Measurements from ENCODE around the gene TOX4.
A peak's percentile ranks its signal among the peaks of the same experiment; 100 is the strongest.

The TOX4 gene

DNA sequence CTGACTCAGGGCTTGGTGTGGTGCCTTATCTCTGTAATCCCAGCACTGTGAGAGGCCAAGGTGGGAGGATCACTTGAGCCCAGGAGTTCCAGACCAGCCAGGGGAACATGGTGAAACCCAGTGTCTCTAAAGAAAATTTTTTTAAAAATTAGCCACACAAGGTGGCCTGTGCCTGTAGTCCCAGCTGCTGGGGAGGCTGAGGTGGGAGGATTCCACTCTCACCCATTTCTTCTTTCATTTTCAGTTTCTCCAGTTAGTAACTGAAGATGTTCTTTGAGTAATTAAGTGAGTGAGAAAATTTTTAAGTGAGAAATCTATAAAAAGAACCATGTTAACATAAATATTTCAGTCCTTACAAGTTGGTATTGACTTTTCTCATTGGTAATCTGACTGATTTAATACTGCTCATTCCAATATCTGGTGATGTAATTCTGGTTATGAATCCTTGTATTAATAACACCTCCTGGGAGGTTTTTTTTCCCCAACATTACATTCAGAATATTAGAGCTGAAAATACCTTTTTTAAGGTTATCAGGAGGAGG is 28.1 kb downstream of the TOX4 start:
- DNase-seq: no peak

DNA sequence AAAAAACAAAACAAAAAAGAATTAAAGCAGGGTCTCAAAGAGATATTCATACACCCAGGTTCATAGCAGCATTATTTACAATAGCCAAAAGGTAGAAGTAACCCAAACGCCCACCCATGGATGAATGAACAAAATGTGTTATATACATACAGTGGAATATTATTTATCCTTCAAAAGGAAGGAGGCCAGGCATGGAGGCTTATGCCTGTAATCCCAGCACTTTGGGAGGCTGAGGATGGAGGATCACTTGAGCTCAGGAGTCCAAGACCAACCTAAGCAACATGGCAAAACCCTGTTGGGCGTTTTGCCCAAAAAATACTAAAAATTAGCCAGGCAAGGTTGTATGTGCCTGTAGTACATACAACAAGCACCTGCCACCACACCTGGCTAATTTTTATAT is 29.6 kb downstream of the TOX4 start:
- DNase-seq: no peak

DNA sequence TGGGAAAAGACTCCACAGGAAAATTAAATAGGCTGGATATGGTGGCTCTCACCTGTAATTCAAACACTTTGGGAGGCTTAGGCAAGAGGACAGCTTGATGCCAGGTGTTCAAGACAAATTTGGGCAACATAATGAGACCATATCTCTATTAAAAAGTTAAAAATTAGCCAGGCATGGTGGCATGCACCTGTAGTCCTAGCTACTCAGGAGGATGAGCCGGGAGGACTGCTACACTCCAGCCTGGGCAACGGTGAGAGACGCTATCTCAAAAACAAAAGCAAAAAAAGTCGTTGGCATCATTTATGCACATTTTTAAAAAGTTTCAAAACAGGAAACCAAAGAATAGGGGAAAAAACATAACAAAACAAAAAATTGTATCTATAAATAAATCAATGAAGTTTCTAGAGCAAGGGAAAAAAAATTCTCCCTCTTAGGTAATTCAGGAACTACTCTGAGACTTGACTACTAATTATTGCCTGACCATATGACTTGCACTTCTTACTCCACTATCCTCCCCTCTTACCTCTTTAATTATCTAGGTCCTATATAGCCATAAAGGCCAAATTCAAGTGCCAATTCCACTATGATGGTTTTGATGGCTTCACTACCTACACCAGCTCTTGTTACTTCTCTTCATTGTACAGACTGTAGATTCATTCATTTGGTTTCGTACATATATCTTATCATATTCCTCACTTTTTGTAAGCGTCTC is 32.6 kb downstream of the TOX4 start:
- DNase-seq: no peak

DNA sequence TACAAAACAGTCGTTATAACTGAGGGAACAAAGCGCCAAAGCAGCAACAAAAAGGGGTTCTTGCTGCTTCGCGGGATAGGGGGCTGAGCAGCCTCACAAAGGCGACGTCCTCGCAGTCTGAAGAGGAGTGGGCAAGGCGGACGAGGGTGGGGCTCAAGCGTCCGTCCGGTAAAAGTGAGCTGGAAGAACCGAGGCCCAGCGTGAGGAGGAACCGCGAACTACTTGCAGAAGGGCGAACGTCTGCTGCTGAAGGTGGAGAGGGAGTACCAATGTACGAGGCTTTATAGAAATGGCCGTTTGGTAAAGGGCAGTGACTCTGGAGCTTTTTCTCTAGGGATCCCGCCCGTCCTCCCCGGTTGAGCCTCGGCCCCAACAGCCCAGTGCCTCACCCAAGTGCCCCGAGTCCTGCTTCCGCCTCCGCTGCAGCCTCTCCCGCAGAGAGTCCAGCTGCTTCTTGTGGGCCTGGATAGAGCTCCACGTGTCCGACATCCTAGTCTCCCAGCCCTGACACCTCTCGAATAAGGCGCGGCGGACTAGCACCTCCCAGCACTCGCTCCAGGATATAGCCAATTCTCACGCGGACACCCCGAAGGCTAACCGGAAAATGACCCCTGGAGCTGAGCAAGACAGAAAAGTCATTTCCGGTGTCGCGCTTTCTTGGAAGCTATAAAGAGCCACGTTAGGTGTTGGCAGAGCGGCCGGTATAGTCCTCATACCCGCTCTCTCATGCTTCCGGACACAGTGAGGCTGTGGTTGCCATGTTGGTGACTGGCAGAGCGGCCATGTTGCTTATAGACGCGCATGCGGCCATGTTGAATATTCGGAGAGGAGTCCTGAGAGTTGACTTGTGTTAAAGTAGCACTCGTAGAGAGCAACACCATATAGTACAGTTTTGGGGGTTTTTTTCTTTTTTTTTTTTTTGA is 34.0 kb downstream of the TOX4 start, which contains the start of gene METTL3:
TSS of gene METTL3 (minus strand) at position 606 of the 923 bp plus-strand sequence. CDS start at position 489, 117 bp downstream.
- DNase-seq: peak; percentile 98

DNA sequence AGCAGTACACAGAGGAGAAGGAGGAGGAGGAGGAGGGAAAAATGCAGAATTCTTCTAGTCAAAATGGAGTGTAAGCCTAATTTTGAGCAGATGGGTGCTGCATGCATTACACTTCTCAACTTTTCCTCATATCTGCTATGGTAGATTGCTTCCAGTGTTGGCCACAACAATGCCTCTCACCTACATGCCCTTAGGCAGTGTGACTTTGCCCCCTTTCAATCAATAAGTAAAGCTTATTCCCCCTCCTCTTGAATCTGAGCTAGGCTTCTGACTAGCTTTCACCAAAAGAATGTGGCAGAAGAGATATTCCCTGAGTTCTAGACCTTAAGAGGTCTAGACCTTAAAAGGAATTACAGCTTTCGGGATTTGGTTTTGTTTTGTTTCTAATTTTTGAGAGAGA is 37.3 kb downstream of the TOX4 start:
- DNase-seq: no peak

DNA sequence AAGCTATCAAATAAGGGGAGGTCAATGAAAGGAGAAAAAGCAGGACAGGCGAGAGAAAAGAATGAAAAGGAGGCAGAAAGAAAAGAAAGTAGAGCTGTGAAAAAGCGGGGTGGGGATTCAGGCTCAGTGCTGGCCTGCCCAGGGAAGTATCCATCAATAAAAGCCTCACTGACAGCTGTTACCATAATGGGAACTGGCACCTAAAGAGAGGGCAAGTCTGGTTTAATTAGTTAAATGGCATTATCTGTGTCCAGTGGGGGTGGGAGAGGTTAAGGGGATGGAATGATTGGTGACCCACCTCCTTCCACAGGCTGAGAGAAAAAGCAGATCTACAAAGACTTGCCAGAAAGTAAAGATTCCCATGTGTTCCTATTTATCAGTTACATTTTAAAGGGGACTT is 41.7 kb downstream of the TOX4 start:
- DNase-seq: no peak

DNA sequence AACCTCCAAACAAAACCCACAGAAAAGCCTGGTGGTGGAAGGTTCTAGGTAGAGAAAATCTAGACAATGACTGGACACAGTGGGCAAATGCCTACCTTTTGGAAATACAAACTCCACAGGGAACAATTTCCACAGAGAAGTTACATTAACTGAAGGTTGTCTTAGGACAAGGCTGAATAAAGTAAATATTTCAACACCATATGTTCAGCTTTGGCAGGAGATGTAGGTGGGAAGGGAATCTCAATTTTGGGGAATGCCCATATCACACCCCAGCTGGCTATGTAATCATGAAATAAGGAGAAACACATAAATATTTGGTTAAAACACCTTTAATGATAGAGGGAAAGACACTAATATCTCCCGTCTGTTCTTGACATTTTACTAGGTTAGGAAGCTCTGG is 43.8 kb downstream of the TOX4 start:
- DNase-seq: no peak

DNA sequence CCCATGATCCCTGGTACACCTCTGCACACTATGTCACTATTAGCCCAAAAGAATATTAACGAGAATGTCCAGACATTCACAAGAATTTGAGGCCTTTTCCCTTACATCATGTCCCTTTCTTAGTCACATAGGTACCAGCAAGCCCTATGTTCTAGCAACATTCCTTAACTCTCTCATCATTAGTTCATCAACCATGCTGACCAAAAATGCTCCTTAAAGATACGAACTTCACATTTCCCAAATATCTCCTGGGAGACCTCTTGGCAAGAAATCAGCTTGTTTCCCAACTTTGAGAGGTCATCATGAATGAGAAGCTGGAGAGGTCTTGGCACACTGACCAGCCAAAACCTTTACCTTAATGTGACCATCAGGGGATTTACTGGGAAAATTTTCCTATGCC is 44.5 kb downstream of the TOX4 start:
- DNase-seq: no peak

DNA sequence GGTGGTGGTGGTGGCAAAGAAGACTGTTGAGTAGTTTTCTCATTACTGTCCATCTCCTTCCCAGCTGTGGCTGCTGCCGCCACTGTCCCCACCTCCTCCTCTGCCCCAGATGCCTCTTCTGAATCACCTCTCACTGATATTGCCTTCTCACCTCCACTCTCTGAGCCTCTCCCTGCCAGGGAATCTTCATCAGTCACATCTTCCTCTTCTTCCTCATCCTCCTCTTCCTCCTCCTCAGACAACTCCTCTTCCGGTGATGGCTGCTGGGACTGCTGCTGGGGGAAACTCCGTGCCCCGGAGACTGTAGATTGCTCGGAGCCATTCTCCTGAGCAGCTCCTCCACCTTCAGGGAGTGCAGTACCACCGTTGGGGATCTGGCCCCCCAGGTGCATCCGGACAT is 46.2 kb downstream of the TOX4 start:
- DNase-seq: no peak

DNA sequence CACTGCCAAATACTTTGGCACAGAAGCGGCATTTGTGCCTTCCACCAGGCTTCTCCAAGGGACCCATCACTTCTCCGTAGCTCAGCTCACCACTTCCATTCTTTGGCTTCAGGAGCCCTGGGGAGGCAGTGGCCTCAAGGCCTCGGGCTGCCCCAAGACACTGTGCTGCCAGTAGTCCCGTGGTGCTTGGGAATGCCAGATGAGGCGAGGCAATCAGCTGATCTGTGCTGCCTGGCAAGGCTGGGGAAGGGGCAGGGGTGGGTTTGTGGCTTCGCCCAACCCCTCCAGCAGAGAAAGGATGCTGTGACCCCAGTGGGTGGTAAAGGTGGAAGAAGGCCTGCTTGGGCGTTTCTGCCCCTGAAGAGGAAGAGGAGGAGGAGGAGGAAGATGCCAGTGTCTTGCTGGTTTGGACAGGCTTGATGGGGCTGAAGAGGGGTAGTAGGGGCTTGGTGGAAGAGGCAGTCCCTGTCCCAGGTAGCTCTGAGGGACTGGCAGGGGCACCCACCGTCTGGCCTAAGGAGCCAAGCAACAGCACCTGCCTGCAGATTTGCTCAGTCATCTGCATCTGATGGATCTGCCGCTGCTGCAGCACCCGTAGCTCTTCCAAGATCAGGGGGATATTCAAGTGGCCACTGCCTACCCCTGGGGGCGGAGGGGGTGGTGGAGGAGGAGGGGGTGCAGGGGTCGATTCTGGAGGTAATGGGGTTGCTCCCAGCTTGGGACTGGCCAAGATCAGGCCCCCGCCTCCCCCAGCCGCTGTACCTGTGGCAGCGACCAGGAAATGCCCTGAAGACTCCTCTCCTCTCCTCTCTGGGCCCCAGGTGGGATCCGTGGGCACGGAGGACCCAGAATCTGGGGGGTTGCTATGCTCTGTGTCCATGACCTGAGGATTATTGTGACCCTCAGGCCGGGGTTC is 47.8 kb downstream of the TOX4 start:
- no peak for DNase-seq

DNA sequence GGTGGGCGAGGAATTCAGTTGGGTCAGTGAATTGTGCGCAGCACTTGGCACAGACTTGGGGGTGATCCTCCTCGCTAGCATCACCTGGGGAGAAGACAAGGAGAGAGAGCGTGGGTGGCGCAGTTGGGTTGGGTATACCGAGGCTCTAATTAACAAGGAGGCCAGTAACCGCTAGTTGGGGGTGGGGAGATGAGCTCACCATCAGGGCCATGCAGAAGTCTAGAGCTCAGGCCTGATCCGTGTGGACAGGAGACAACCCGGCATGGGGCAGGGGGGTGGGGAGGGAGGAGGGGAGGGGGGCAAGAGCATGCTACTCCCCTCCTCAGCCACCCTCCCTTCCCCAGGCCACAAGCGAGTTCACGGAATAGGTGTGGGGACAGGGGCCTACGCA is 48.6 kb downstream of the TOX4 start:
- peak; percentile 17 for DNase-seq

DNA sequence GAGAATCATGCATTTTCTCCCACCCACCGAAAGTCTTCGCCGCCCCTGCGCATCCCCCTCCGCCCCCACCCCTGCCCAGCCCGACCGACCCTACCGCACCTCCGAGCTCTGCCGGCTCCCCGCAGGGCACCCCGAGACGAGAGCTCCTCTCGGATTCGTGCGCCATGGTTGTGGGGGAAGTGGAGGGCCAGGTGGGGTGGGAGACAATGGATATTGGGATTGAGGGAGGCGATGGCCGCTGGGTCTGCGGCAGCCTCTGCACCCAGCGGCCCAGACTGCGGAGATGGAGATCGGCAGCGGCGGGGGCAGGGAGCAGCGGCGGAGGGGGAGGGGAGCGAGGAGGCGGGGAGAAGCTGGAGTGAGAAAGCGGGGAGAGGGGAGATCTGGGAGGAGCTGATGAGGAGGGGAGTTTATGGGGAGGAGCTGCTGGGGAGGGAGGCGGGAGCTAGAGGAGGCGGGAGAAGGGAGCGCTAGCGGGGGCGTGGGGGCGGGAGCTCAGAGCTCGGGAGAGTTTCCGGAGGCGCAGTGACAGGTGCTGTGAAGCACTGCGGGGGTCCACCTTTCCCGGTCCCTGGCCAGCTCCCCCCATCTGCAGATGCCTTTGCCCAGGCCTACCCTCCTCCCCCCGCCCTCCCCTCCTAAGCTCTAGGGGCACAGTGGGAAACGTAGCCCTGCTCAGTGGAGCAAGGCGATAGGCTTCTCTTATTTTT is 49.1 kb downstream of the TOX4 start, which contains the start of gene SALL2:
TSS of gene SALL2 (minus strand) at position 385 of the 710 bp plus-strand sequence. CDS start at position 166, 219 bp downstream.
- peak; percentile 98 for DNase-seq

DNA sequence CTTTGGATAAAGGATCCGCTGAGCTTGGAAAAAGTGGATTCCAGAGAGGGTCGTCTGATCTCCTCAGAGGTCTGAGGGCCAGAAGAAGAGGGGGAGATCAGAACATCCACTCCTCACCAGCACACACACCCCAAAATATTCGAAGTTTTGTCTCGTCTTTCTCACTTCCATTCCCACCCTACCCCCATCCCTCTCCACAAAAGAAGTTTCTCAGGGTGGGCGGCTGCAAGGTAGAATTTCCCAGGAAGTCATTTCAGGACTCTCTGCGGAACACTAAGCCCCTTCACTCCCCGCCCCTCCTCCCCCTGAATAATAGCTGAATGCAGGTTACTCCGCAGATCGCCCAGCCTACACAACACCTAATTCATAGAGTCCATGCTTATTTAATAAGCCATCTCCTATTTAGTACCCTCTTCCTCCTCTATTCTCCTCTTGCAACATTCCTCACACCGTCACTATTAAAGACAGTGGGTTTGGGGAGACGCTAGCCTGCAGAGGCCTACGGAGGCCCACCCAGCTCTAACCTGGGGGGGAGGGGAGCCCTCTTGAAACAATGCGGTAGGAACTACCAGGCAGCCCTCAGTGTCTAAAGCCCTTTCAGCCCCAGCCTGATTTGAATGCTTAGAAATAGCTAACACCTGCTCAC is 49.8 kb downstream of the TOX4 start:
- peak; percentile 67 for DNase-seq

DNA sequence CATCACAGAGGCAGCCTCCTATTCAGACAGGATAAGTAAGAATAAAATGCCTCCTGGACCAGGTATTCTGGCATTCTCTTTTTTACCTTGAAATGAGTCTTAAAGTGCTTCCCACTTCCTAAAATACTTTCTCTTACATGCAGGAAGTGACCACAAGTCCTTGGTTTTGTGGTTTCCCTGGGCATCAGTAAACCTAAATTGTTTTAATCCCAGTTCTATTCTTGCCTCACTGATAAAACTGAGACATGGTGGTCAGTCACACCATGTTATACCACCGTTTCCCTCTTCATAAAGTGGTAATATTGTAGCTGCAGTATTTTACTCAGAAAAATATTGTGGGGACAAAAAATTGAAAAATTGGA is 50.3 kb downstream of the TOX4 start:
- DNase-seq: no peak

DNA sequence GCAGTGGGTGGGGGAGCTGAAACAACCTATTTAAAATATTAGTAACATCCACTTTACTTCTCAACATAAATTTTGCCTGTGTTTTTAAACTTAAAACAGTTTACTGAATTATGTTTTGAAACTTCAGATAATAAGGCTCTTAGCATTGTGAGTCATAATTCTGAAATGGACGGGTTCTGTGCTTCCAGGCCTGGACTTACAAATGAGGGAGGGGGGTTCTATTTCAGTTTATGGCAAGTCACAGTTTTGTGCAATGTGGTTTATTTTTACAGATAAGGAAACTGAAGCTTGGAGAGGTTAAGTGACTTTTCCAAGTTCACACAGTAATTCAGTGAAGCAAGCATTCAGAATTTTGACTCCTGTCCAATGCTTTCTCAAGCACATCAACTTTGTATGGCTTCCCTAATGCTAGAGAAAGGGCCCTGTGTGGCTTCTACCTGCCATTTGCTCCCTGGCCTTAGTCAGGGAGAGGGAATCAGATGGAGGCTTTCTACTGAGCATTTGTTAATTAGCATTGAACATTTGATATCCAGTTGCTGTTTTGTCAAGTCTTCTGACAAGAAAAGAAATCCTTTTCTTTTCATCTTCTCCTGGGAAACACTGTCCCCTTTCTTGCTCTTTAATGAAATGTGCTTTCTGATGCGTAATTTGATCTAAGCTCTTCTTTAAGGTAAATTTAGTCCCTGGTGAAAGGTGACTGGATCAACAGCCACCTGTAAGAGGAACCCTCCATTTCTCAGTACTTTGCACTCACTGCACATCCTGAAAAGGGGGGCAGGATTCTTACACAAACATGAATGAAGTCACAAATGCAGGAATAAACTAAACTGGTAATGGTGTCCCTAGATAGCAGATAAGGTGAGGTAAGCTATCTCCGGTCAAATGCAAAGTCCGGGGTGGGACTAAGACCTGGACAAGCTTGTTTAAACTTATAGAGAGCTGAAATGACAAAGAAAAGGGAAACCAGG is 51.7 kb downstream of the TOX4 start:
- peak; percentile 67 for DNase-seq

DNA sequence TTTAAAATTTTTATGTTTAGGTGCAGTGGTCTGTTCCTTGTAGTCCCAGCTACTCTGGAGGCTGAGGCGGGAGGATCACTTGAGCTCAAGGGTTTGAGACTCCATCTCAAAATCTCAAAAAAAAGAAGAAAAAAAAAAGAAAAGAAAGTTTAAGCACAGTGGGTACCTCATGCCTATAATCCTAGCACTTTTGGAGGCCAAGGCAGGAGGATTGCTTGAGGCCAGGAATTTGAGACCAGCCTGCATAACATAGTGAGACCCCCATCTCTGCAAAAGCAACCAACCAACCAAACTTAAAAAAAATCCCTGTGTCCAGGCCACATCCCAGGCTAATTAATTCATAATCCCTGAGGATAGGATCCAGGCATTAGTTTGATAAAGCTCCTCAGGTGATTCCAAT is 52.5 kb downstream of the TOX4 start:
- DNase-seq: no peak

DNA sequence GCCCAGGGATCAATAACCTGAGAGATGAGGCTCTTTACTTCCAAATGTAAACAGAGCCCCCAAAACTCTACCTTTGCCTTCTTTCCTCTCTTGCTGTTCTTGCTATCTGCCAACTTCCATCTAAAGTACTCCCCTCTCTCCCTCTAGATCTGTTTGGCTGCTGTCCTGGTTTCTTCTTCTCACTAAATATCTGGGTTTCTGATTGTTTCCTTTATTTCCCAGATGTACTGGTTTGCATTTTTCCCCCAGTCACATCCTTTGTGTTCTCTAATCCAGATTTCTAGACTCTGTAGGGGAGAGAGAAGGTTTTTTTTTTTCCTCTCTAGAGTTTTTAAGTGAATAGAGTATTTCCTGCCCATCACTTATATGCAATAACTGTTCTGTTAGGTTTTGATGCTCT is 56.3 kb downstream of the TOX4 start:
- DNase-seq: no peak

DNA sequence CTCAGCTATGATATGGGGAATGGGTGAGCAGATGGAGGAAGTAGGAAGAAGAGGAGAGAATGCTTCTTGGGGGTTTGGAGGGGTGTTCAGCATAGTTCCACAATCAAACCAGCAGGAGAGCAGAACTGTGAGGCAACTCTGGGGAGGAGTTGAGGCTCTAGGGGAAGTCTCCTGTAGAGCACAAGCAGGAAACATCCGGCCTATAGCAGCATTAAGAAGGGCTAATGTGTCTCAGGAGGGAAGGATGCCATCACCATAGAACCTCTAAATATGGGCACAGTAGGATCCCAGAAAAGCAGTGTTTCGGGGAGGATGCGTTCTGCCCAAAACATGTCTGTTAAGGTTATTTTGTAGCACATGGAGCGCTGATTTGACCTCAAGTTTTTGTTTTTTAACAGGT is 57.6 kb downstream of the TOX4 start:
- DNase-seq: no peak

DNA sequence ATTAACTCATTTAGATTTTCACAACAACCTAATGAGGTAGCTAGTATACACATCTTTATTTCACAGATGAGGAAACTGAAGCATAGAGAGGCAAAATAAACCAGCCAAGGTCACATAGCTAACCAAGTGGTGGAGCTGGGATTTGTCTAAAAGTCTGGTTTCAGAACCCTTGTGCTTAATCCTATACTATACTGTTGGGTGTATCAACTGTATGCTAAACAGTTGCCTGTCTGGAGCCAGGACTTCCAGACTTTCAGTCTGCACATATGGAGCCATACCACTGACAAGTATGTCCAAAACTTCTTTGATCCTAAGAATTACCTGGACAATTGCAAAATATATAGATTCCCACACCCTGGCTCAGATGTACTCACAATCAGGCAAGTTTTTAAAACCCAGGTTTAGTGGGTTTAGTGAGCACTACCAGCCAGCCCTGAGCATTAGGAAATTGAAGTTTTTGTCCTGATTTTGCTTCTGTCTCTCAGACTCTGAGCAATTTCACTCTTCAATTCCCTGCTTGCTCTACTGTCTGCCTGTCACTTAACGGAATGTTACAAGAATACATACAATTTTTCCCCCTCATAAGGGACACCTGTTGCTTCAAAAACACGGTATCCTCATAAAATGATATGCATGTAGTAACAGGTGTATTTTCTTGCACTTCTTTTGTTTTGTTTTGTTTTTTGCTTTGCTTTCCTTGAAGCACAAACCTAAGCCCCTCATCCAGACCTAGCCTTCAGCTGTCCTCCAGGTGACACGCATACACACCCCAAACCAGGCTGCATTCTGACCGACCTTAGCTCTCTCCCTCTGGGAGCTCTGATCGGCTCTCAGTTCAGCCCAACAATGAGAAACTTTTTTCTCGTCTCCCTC is 58.8 kb downstream of the TOX4 start:
- DNase-seq: no peak
